SIG-M5 treated with dmso at 0.1 percent for 504 hours (cell line): ENCODE measurements around the gene KRT13.

Experiments
- DNase-seq: peaks from one replicate; lab custom pipeline; 2025; ENCODE audit not compliant: unreplicated experiment; lab: John Stamatoyannopoulos, UW

Gene KRT13

GRCh38 chr17:41475421-41475820 lies 30.0 kb downstream of the KRT13 start:
- DNase-seq, result no peak

- DNase-seq, result no peak
Measured at GRCh38 chr17:41474863-41475262, 30.5 kb downstream of the KRT13 start.

- no peak for DNase-seq
Measured at GRCh38 chr17:41468346-41468745, 37.1 kb downstream of the KRT13 start.

GRCh38 chr17:41467561-41467960 lies 37.9 kb downstream of the KRT13 start:
- no peak for DNase-seq

GRCh38 chr17:41466988-41467387 lies 38.4 kb downstream of the KRT13 start, which contains the start of gene KRT32:
TSS of gene KRT32 (minus strand) at chr17:41467386. CDS start at chr17:41467325, 61 bp downstream.
- no peak for DNase-seq

GRCh38 chr17:41464682-41465081 lies 40.7 kb downstream of the KRT13 start:
- no peak for DNase-seq

GRCh38 chr17:41464173-41464572 lies 41.2 kb downstream of the KRT13 start:
- DNase-seq, result no peak

GRCh38 chr17:41463746-41464145 lies 41.7 kb downstream of the KRT13 start:
- no peak for DNase-seq

GRCh38 chr17:41462705-41463104 lies 42.7 kb downstream of the KRT13 start:
- no peak for DNase-seq

- no peak for DNase-seq
Measured at GRCh38 chr17:41457676-41458075, 47.7 kb downstream of the KRT13 start.

- DNase-seq, result no peak
Measured at GRCh38 chr17:41456204-41456603, 49.2 kb downstream of the KRT13 start.

GRCh38 chr17:41455236-41455635 lies 50.2 kb downstream of the KRT13 start:
- no peak for DNase-seq

GRCh38 chr17:41453066-41453465 lies 52.3 kb downstream of the KRT13 start:
- DNase-seq, result no peak

- DNase-seq, result no peak
Measured at GRCh38 chr17:41452281-41452680, 53.1 kb downstream of the KRT13 start.

GRCh38 chr17:41451154-41451728 lies 54.2 kb downstream of the KRT13 start:
- DNase-seq, result no peak
